Urinary bladder (tissue), 4 donors: Measurements from ENCODE around the gene MACROD2. TPM values are rescaled to one million over a fixed set of nuclear protein-coding genes. Genes with fewer than 3 reads are reported as not detected.

Source experiments
- DNase-seq: peaks from one replicate; pipeline ENCODE4 v3.0.0-alpha.2; 2015; ENCODE audit errors: extremely low spot score
- H3K27ac ChIP-seq: one replicate; pipeline ENCODE4 v1.5.1; 2013; ENCODE audit warnings: low read depth, mild to moderate bottlenecking, moderate library complexity
- H3K36me3 ChIP-seq: one replicate; pipeline ENCODE4 v1.6.1; 2013; ENCODE audit warnings: mild to moderate bottlenecking, moderate library complexity; ENCODE audit not compliant: insufficient read depth
- H3K4me1 ChIP-seq: one replicate; pipeline ENCODE4 v1.6.1; 2013; ENCODE audit warnings: mild to moderate bottlenecking, moderate library complexity; ENCODE audit not compliant: insufficient read depth
- H3K4me3 ChIP-seq: one replicate; pipeline ENCODE4 v1.5.1; 2013; ENCODE audit warnings: low read depth, low read length
- WGBS: extraction: QIAGEN DNeasy Blood & Tissue Kit; methylation state at CpG from one replicate; pipeline ENCODE4 v1.1.7; 2013; 5-methylcytosine and 5-hydroxymethylcytosine counted together
- polyA plus RNA-seq: library from polyadenylated mRNA; stranded (reverse); fragments of 200-250 nt; gene quantifications from one replicate; pipeline ENCODE4 v1.2.3, GENCODE V29; 2013
- total RNA-seq: library from RNA; depleted of rRNA; stranded (reverse); fragments of >200 nt; gene quantifications from one replicate; pipeline ENCODE4 v1.2.3, GENCODE V29; 2014
- donor health status: healthy with polysubstance abuse.
- donor health status: healthy.

The MACROD2 gene
- total and polyA plus RNA-seq, 2 donors: 3.0 to 28.2 TPM

GRCh38 chr20:15630360-15630759 lies 1635.0 kb downstream of the MACROD2 start:
- Histone ChIP-seq H3K4me3 (no peak overlapping the region), H3K36me3 (no peaks in the 10 kb centered on the region), H3K27ac (no peak overlapping the region), H3K4me1 (no peaks in the 10 kb centered on the region)
- no peak for DNase-seq
- 85% methylated on average over 4 of the region's 4 CpGs for WGBS

DNA sequence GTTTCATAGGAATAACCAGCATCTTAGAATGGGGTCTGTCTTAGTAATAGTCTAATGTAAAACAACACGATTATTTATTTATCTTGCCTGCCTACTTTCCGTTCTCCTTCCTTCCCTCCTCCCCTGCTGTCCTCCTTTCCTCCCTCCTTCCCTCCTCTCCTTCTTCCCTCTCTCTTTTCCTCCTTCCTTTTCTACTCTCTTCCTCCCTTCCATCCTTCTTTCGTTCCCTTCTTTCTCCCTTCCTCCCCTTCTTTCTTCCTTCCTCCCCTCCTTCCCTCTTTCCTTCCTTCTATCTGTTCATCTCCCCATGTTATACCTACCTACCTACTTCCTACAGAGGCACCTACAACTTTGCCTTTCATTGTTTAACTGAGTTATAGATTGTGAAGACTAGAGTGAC lies 1637.4 kb downstream of the MACROD2 start:
- Histone ChIP-seq H3K4me1 (no peaks in the 10 kb centered on the region), H3K36me3 (no peaks in the 10 kb centered on the region), H3K4me3 (no peak overlapping the region), H3K27ac (no peak overlapping the region)
- DNase-seq: no peak
- 86% methylated on average over 3 of the region's 3 CpGs for WGBS

GRCh38 chr20:15634102-15634501 lies 1638.8 kb downstream of the MACROD2 start:
- Histone ChIP-seq H3K4me1 (no peaks in the 10 kb centered on the region), H3K4me3 (no peak overlapping the region), H3K36me3 (no peaks in the 10 kb centered on the region), H3K27ac (no peak overlapping the region)
- WGBS: 92% methylated on average over 2 of the region's 2 CpGs
- no peak for DNase-seq

DNA sequence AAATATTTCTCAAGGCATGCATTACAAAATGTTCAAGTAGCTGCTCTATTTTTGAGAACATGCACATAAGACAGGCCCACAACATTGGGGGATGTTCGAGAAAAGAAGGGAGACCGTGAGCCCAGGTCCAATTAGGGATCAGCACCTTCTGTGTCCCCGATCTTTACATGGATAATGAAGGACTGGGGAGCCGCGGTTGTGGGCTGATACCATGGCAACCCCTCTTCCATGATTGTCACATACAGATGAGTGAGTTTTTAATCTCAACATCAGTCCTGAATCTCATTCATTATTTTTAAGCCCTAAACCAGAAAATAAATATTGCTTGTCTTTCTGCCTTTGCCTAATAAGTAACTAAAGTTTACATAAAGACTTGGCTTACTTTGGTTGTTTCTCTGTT lies 1642.2 kb downstream of the MACROD2 start:
- no peak overlapping the region for H3K4me3 ChIP-seq
- WGBS: 52% methylated on average over 5 of the region's 5 CpGs
- no peak overlapping the region for H3K27ac ChIP-seq

DNA sequence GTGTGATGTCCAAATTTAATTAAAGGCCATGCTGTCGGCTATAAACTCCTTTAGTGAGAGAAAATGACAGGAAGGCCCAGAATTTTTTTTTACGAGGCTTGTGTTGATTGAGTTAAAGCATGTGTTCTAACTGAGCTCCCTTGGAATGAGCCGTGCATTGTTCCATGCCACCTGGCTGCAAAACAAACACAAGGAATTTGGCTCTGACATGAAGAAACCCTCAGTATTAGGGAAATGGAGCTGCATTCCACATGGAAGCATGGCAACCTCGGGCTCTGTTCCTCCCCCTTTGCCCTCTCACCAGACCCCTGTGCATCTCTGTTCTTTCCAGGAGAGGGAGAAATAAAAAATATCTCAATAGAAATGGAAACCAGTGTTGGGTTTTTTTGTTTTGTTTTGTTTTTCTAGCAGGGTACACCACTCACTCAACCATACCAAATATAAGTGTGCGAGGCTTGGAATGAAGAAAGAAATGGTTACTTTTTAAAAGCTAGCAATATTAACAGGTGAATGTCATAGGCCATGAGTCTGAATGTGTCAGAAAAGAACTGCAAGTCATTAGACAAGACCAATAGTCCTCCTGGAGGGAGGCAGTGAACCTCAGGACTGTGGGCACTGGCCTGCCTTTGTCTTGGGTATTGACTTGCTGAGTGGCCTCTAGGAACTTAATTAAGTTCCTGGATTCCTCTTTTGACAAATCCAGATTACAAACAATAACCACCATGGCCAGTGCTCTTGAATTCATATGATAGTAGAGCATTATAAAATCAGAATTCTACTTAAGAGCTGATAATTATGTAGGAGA lies 1642.8 kb downstream of the MACROD2 start:
- no peak overlapping the region for H3K4me3 ChIP-seq
- H3K36me3 ChIP-seq: no peaks in the 10 kb centered on the region
- H3K4me1 ChIP-seq: no peaks in the 10 kb centered on the region
- 32% methylated on average over 5 of the region's 5 CpGs for WGBS
- no peak overlapping the region for H3K27ac ChIP-seq
- DNase-seq: no peak

More for the DNA sequence above, 1642.2 kb downstream of the MACROD2 start:
- Histone ChIP-seq H3K4me1 (no peaks in the 10 kb centered on the region), H3K36me3 (no peaks in the 10 kb centered on the region)
- DNase-seq: no peak

DNA sequence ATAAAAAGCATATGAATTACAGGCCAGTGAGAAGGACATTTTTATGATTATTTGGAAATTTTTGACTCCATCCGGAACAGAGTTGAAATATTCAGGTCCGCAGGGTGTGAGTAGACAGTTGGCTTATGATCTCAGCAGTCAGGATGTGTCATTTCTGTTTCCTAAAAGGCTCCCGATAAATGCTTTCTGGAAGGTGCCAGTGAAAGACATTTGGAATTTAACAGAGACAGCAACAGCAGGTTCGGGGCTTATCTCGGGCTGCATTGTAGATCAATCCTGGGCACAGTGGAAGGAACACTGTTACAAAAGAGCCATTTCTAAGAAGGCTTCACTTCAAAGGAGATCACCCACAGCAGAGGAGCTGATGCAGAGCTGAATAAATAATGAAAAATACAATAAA lies 1643.5 kb downstream of the MACROD2 start:
- Histone ChIP-seq H3K27ac (no peak overlapping the region), H3K4me1 (no peaks in the 10 kb centered on the region), H3K36me3 (no peaks in the 10 kb centered on the region), H3K4me3 (no peak overlapping the region)
- WGBS: 69% methylated on average over 5 of the region's 5 CpGs
- no peak for DNase-seq

DNA sequence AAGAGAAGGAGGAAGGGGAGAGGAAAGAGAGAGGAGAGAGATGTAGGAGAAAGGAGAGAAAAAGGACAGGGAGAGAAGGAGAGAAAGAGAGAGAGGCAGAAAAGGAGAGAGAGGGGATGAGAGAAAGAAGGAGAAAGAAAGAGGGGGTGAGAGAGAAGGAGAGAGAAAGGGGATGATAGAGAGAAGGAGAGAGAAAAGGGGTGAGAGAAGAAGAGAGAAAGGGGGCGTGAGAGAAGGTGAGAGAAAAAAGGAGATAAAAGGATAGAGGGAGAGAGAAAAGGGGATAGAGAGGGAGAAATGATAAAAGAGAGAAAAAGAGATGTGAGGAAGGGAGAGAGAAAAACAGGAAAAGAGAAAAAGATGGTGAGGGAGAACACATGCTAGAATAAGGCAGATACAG lies 1644.5 kb downstream of the MACROD2 start:
- WGBS: 98% methylated on average over 1 of the region's 1 CpG
- Histone ChIP-seq H3K27ac (no peak overlapping the region), H3K4me1 (no peaks in the 10 kb centered on the region), H3K4me3 (no peak overlapping the region), H3K36me3 (no peaks in the 10 kb centered on the region)
- DNase-seq: no peak

DNA sequence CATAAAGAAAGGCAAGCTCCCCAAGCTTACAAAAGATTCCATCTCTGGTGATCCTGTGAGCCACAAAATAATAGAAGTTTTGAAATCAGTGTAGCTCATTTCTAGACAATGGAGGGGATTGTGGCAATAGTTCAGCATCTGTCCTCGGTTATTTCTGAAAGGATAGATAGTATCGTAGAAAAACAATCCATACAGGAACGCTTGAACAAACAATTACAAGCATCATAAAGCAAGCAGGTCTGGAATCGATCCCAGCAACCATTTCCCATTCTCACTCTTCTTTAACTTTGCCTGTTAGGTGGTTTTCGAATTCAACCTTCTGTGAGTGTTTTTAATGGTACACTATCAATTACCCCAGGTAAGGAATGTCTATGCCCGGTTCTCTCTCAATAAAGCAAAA lies 1646.8 kb downstream of the MACROD2 start:
- H3K4me1 ChIP-seq: no peaks in the 10 kb centered on the region
- no peak overlapping the region for H3K4me3 ChIP-seq
- H3K36me3 ChIP-seq: no peaks in the 10 kb centered on the region
- no peak overlapping the region for H3K27ac ChIP-seq
- no peak for DNase-seq
- 84% methylated on average over 6 of the region's 6 CpGs for WGBS

GRCh38 chr20:15642676-15643075 lies 1647.4 kb downstream of the MACROD2 start:
- no peak for DNase-seq
- H3K27ac ChIP-seq: no peak overlapping the region
- no peaks in the 10 kb centered on the region for H3K36me3 ChIP-seq
- 57% methylated on average over 4 of the region's 4 CpGs for WGBS
- H3K4me1 ChIP-seq: no peaks in the 10 kb centered on the region
- no peak overlapping the region for H3K4me3 ChIP-seq

DNA sequence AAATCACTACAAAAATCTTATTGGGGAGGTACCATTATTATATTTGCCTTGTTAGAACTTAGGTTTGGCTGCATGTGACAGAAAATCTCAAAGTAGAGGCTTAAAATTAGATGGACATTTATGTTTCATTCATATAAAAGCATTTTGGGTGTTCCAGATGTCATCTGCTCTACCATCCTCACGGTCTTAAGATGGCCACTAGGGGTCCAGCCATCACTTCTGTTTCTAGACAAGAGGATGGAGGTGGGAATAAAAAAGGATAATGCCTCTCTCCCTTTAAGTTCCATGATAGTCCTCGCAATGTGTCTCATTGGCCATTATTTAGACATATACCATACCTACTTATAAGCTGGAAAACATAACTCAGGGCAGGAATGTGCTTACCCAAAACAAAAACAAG lies 1648.4 kb downstream of the MACROD2 start:
- H3K4me1 ChIP-seq: no peaks in the 10 kb centered on the region
- no peak overlapping the region for H3K27ac ChIP-seq
- no peak for DNase-seq
- no peaks in the 10 kb centered on the region for H3K36me3 ChIP-seq
- WGBS: 47% methylated on average over 2 of the region's 2 CpGs
- no peak overlapping the region for H3K4me3 ChIP-seq

- no peaks in the 10 kb centered on the region for H3K4me1 ChIP-seq
- no peak for DNase-seq
- no peak overlapping the region for H3K27ac ChIP-seq
- H3K36me3 ChIP-seq: no peaks in the 10 kb centered on the region
- WGBS: 80% methylated on average over 2 of the region's 2 CpGs
- H3K4me3 ChIP-seq: no peak overlapping the region
These were observed 1650.5 kb downstream of the MACROD2 start for GRCh38 chr20:15645816-15646215.

DNA sequence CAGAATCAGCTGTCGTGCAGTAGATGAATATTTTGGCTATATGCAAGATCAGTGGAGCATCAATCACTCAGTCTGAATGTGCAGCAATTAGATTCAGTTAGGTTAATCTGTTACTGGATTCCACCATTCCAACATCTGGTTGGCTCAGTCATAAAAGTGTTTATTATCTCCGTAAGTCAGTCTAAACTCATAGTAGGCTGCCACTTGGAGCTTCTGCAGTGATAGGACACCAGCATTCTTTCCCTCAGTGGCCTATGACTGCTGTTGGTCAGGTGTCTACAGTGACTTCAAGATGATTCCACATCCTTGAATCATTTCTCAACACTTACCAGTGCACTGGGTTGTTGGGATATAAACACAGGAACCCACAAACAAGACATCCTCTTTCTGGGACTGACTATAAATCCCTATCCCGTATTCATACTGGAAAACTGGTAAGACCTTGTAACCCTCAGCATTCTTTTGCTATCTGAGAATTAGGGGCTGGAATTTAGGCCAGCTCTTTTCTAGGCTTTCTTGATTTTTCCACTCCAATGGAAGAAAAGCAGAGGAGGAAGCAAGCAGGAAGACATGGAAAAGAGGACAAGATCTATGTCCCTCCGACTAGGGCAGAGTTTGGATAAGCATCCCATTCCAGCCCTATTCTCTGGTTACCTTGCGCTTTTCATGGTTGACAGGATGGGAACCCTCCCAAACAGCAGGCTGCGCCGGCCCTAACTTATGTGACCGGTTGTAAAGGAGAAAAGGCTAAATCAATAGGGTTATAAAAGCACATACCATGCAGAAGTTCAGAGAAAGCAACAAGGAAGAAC lies 1658.3 kb downstream of the MACROD2 start:
- no peak for DNase-seq
- H3K36me3 ChIP-seq: no peaks in the 10 kb centered on the region
- WGBS: 90% methylated on average over 8 of the region's 8 CpGs
- H3K4me3 ChIP-seq: no peak overlapping the region
- no peak overlapping the region for H3K27ac ChIP-seq
- no peaks in the 10 kb centered on the region for H3K4me1 ChIP-seq

GRCh38 chr20:15654208-15654649 lies 1658.9 kb downstream of the MACROD2 start:
- no peak overlapping the region for H3K27ac ChIP-seq
- H3K36me3 ChIP-seq: no peaks in the 10 kb centered on the region
- WGBS: 71% methylated on average over 2 of the region's 2 CpGs
- H3K4me1 ChIP-seq: no peaks in the 10 kb centered on the region
- DNase-seq: no peak
- no peak overlapping the region for H3K4me3 ChIP-seq

GRCh38 chr20:15655295-15655874 lies 1660.1 kb downstream of the MACROD2 start:
- H3K27ac ChIP-seq: no peak overlapping the region
- DNase-seq: no peak
- no peaks in the 10 kb centered on the region for H3K36me3 ChIP-seq
- no peaks in the 10 kb centered on the region for H3K4me1 ChIP-seq
- 71% methylated on average over 7 of the region's 7 CpGs for WGBS
- H3K4me3 ChIP-seq: no peak overlapping the region
